HG03439 (cell line): ENCODE results near the gene GALNS.
"Not testable (repeated sequence)": the region's sequence is repeated elsewhere in the genome, so short reads cannot be mapped to it uniquely, and the experiment has no call there.

Source experiments
- ATAC-seq: cut with Tn5 transposase; IDR thresholded peaks from one replicate; pipeline ENCODE4 v1.9.1; 2021; ENCODE audit warnings: mild to moderate bottlenecking, moderate library complexity; ENCODE audit not compliant: unreplicated experiment

Gene GALNS

GRCh38 chr16:88807142-88807625, 49.6 kb downstream of the GALNS start:
- no peak for ATAC-seq

DNA sequence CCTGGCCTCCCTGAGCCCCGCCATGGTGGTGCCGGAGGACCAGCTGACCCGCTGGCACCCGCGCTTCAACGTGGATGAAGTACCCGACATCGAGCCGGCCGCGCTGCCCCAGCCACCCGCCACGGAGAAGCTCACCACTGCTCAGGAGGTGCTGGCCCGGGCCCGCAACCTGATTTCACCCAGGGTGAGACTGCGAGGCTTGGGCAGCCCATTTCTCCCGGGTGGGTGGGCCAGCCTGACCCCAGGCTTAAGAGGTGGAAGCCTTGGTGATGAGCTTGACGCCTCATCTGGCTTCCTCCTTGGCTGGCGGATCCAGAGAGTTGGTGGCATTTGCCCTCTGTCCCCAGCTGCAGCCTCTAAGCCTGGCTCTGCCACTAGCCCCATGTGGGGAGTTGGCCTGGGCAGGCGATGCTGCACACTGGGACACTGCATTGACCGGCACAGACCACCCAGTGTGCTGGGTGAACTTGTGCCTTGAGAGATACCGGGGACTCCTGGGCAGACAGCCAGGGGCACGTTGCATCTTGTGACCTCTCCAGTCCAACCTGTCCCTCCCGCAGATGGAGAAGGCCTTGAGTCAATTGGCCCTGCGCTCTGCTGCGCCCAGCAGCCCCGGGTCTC, 50.1 kb downstream of the GALNS start:
- no peak for ATAC-seq

GRCh38 chr16:88805887-88806393, 50.8 kb downstream of the GALNS start:
- no peak for ATAC-seq

DNA sequence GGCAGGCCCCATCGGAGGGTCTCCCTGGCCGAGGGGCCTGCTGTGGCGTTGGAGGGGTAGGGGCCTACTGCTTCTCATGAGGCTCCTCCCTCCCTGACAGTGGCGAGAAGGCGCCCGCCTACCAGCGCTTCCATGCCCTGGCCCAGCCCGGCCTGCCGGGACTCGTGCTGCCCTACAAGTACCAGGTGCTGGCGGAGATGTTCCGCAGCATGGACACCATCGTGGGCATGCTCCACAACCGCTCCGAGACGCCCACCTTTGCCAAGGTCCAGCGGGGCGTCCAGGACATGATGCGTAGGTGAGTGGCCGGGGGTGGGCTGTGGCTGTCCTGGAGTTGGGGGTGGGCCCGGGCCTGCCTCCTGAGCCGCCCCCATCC, 51.4 kb downstream of the GALNS start:
- no peak for ATAC-seq

GRCh38 chr16:88804552-88805339, 52.0 kb downstream of the GALNS start:
- no peak for ATAC-seq

DNA sequence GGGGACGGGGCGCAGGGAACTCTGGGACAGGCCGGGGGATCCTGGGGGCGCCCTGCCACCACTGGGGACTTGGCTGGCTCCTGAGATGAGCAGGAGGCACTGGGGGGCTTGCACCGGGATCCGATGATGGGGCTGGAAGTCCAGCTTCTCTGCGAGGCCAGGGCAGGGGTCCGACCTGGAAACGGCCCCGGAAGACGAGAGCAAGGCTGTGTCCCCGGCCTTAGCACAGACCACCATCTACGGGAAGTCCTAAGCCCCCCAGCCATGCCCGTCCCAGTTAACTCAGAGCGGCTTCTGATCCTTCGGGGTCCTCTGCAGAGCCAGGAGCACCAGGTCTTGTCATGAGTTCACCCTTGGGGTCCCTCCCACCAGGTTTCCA, 52.6 kb downstream of the GALNS start:
- no peak for ATAC-seq

DNA sequence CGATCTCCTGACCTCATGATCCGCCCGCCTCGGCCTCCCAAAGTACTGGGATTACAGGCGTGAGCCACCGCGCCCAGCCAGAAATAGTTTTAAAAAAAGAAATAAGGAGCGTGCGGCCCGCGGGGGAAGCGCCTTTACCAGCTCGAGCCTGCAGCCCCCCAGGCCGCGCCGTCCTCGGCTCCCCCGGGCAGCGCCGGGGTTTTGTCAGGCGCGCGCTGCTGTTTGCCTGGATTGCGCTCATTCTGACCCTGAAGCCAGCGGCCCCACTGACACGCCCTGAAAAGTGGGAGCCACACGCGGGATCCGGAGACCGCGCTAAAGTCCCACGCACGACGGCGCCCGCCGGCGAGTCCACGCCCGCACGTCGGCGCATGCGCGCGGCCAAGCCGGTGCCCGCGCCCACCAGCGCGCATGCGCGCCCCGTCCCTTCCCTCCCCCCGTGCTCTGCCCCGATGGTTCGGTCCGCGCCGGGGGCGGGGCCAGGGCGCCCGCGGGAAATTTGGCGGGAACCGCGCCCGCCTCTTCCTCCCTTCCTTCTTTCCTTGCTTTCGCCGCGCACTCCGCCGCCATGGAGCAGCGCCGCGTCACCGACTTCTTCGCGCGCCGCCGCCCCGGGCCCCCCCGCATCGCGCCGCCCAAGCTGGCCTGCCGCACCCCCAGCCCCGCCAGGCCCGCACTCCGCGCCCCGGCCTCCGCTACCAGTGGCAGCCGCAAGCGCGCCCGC, 53.3 kb downstream of the GALNS start, which contains the start of gene CDT1:
TSS of gene CDT1 (plus strand) at position 526 of the 724 bp plus-strand sequence. CDS start at position 569, 43 bp downstream.
- ATAC-seq, result peak; percentile 60

GRCh38 chr16:88800277-88800592, 56.5 kb downstream of the GALNS start:
- no peak for ATAC-seq

- no peak for ATAC-seq
Observed at GRCh38 chr16:88799569-88800276, 57.0 kb downstream of the GALNS start.

GRCh38 chr16:88798772-88799455, 57.8 kb downstream of the GALNS start:
- no peak for ATAC-seq

- ATAC-seq, result no peak
Observed at GRCh38 chr16:88798073-88798472, 58.7 kb downstream of the GALNS start.

GRCh38 chr16:88796278-88796677, 60.5 kb downstream of the GALNS start:
- ATAC-seq, result no peak

- ATAC-seq, result no peak
Observed at GRCh38 chr16:88793251-88793954, 63.3 kb downstream of the GALNS start.

- ATAC-seq, result no peak
Observed at GRCh38 chr16:88792668-88793250, 64.0 kb downstream of the GALNS start.

GRCh38 chr16:88792078-88792550, 64.6 kb downstream of the GALNS start:
- no peak for ATAC-seq

DNA sequence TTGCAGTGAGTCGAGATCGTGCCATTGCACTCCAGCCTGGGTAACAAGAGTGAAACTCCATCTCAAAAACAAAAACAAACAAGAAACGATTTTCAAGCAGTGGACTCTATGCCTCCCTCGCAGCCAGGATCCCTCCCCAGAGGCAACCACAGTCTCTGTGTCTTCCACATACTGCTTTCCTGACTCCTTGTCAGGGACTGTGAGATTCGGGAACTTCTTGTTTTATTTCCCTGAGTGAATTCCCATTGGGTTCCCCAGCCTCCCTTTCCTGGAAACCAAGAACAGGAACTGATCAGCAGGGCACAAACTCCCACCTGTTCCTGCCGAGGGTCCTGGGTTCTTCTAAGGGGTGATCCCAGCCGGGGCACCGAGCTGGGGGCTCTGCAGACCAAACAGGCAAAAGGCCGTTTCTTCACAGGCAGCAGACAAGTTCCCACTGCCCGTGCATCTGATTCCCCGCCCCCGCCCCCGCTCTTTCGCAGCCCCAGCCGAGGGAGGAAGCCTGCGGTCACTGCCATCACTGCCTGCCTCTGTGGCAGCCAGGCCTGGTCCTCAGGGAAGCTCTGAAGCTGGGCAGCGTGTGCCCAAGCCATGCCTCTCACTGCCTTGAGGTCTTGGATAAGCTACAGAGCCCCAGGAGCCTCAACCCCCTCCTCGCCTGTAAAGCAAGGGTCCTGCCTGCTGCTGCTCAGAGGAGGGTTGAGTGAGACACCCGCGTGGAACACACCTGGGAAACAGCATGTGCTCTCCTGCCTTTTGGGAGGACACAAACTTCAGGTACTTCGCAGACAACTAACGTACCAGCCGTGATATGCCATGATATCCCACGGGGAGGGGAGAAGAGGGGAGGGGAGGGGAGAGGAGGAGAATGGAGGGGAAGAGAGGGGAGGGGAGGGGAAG, 66.2 kb downstream of the GALNS start:
- no peak for ATAC-seq

DNA sequence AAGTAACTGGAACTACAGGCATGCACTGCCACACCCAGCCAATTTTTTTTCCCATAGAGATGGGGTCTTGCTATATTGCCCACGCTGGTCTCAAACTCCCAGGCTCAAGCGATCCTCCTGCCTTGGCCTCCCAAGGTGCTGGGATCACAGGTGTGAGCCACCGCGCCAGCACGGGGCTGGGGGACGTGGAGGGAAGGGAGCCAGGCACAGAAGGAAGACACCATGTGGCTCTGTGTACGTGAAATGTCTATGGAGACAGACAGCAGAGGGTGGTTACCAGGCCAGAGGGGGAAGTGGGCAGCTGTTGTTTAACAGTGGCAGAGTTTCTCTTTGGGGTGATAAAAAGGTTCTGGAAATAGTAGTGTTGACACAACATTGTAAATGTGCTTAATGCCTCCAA, 67.2 kb downstream of the GALNS start:
- ATAC-seq, result no peak

DNA sequence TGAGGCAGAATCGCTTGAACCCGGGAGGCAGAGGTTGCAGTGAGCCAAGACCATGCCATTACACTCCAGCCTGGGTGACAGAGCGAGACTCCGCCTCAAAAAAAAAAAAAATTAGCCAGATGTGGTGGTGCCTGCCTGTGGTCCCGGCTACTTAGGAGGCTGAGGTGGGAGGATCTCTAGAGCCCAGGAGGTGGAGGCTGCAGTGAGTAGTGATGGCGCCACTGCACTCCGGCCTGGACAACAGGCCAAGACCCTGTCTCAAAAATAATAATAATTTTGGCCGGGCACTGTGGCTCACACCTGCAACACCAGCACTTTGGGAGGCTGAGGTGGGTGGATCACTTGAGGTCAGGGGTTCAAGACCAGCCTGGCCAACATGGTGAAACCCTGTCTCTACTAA, 68.0 kb downstream of the GALNS start:
- ATAC-seq, result not testable (repeated sequence)
